SH-SY5Y (cell line): Measurements from ENCODE around the gene OPALIN.

Experiments used
- GATA2 ChIP-seq: IDR thresholded peaks from 2 replicates; pipeline ENCODE4 v1.6.1; 2011; ENCODE audit warnings: mild to moderate bottlenecking, low read depth, low read length
- GATA3 ChIP-seq: IDR thresholded peaks from 2 replicates; pipeline ENCODE4 v1.6.1; 2011; ENCODE audit warnings: low read depth, mild to moderate bottlenecking, low read length, moderate library complexity

Gene OPALIN

GRCh38 chr10:96360331-96360730 is 1.5 kb upstream of the OPALIN start:
- TF ChIP-seq GATA3 (no peak), GATA2 (no peak)

- TF ChIP-seq GATA2, result no peak
- TF ChIP-seq GATA3, result no peak
Observed at GRCh38 chr10:96359616-96360015, 814 bp upstream of the OPALIN start.

GRCh38 chr10:96357038-96357620 is 1.7 kb downstream of the OPALIN start:
- no peak for TF ChIP-seq GATA2
- no peak for TF ChIP-seq GATA3

GRCh38 chr10:96352582-96352981 is 6.2 kb downstream of the OPALIN start:
- TF ChIP-seq GATA3, result no peak
- no peak for TF ChIP-seq GATA2

- no peak for TF ChIP-seq GATA2
- TF ChIP-seq GATA3, result no peak
Observed at GRCh38 chr10:96352027-96352426, 6.8 kb downstream of the OPALIN start.

- TF ChIP-seq GATA3 (no peak), GATA2 (no peak)
Observed at GRCh38 chr10:96346295-96346694, 12.5 kb downstream of the OPALIN start.

GRCh38 chr10:96345222-96345621 is 13.6 kb downstream of the OPALIN start:
- TF ChIP-seq GATA2 (no peak), GATA3 (no peak)

- TF ChIP-seq GATA3 (no peak), GATA2 (no peak)
Observed at GRCh38 chr10:96344178-96344577, 14.6 kb downstream of the OPALIN start.

GRCh38 chr10:96342402-96342801 is 16.4 kb downstream of the OPALIN start:
- TF ChIP-seq GATA3 (no peak), GATA2 (no peak)

GRCh38 chr10:96341219-96342182 is 17.3 kb downstream of the OPALIN start:
- TF ChIP-seq GATA2 (no peak), GATA3 (no peak)

GRCh38 chr10:96339956-96340904 is 18.6 kb downstream of the OPALIN start:
- TF ChIP-seq GATA2 (no peak), GATA3 (no peak)

- no peak for TF ChIP-seq GATA3
- TF ChIP-seq GATA2, result no peak
Observed at GRCh38 chr10:96339383-96339782, 19.4 kb downstream of the OPALIN start.

GRCh38 chr10:96338279-96338925 is 20.4 kb downstream of the OPALIN start:
- TF ChIP-seq GATA2 (no peak), GATA3 (no peak)

GRCh38 chr10:96337106-96337505 is 21.7 kb downstream of the OPALIN start:
- TF ChIP-seq GATA3 (no peak), GATA2 (no peak)
